GM18511 (cell line): ENCODE measurements around the gene ADARB1.

Source experiments
- ATAC-seq: cut with Tn5 transposase; IDR thresholded peaks from one replicate; pipeline ENCODE4 v1.9.1; 2021; ENCODE audit warnings: mild to moderate bottlenecking, moderate library complexity; ENCODE audit not compliant: unreplicated experiment

ADARB1 gene

GRCh38 chr21:45111703-45112102 lies 37.3 kb downstream of the ADARB1 start:
- ATAC-seq = no peak

GRCh38 chr21:45112371-45112770 lies 38.0 kb downstream of the ADARB1 start:
- ATAC-seq = no peak

- no peak for ATAC-seq
These were observed 39.2 kb downstream of the ADARB1 start for GRCh38 chr21:45113543-45113942.

- no peak for ATAC-seq
These were observed 39.7 kb downstream of the ADARB1 start for GRCh38 chr21:45114072-45114471.

- no peak for ATAC-seq
These were observed 40.1 kb downstream of the ADARB1 start for GRCh38 chr21:45114475-45114874.

GRCh38 chr21:45115141-45115540 lies 40.8 kb downstream of the ADARB1 start:
- ATAC-seq = no peak

- no peak for ATAC-seq
These were observed 41.7 kb downstream of the ADARB1 start for GRCh38 chr21:45116066-45116465.

- no peak for ATAC-seq
These were observed 42.9 kb downstream of the ADARB1 start for GRCh38 chr21:45117314-45117713.

- ATAC-seq = no peak
These were observed 43.7 kb downstream of the ADARB1 start for GRCh38 chr21:45118099-45118498.

GRCh38 chr21:45119812-45120211 lies 45.4 kb downstream of the ADARB1 start:
- ATAC-seq = no peak

- no peak for ATAC-seq
These were observed 46.6 kb downstream of the ADARB1 start for GRCh38 chr21:45120975-45121374.

GRCh38 chr21:45122030-45122429 lies 47.6 kb downstream of the ADARB1 start:
- ATAC-seq = no peak

- no peak for ATAC-seq
These were observed 48.2 kb downstream of the ADARB1 start for GRCh38 chr21:45122432-45123132.

- ATAC-seq = no peak
These were observed 49.1 kb downstream of the ADARB1 start for GRCh38 chr21:45123440-45123839.

GRCh38 chr21:45124596-45124995 lies 50.2 kb downstream of the ADARB1 start:
- no peak for ATAC-seq

- ATAC-seq = no peak
These were observed 51.0 kb downstream of the ADARB1 start for GRCh38 chr21:45125357-45125756.

- ATAC-seq = no peak
These were observed 51.8 kb downstream of the ADARB1 start for GRCh38 chr21:45126204-45126626.

- ATAC-seq = no peak
These were observed 52.6 kb downstream of the ADARB1 start for GRCh38 chr21:45126983-45127382.

GRCh38 chr21:45127937-45128336 lies 53.6 kb downstream of the ADARB1 start:
- no peak for ATAC-seq

- ATAC-seq = no peak
These were observed 54.3 kb downstream of the ADARB1 start for GRCh38 chr21:45128613-45129188.

GRCh38 chr21:45129189-45129923 lies 55.0 kb downstream of the ADARB1 start:
- ATAC-seq = no peak

GRCh38 chr21:45130324-45130774 lies 56.0 kb downstream of the ADARB1 start:
- no peak for ATAC-seq
